ENCODE data around the gene TJP2.

TJP2 gene

GRCh38 chr9:69308206-69308931 lies 134.3 kb downstream of the TJP2 start:
- no peak for DNase-seq (ENCODE audit: low read depth, low spot score)
- no peak overlapping the region for H3K4me3 ChIP-seq (ENCODE audit: low read length)

- no peak for DNase-seq (ENCODE audit: low read depth, low spot score)
Observed at GRCh38 chr9:69313175-69313574, 139.1 kb downstream of the TJP2 start.

GRCh38 chr9:69314547-69314946 lies 140.5 kb downstream of the TJP2 start:
- no peak for DNase-seq (ENCODE audit: low read depth, low spot score)
- H3K4me3 ChIP-seq (ENCODE audit: low read length), result no peak overlapping the region

More at GRCh38 chr9:69313175-69313574, 139.1 kb downstream of the TJP2 start:
- no peak overlapping the region for H3K4me3 ChIP-seq (ENCODE audit: low read length)

DNA sequence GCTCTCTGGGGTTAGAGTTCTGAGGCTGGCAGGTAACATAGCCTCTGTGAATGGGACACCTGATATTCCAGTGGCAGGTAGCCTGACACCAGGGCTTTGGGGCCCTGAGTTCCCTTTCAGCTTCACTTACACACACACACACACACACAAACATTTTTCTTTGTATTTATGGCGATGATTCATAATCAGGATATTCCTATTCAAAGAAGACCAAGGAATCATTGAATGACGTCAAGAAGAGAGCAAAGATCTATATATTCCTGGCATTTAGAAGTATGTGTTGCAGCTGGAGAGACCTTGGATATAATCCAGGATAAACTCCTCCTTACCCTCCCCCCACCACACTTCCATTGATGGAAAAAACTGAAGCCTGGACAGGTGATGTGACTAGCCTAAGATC lies 143.0 kb downstream of the TJP2 start:
- no peak for DNase-seq (ENCODE audit: low read depth, low spot score)
- H3K4me3 ChIP-seq (ENCODE audit: low read length), result no peak overlapping the region

GRCh38 chr9:69317894-69318293 lies 143.8 kb downstream of the TJP2 start:
- H3K4me3 ChIP-seq (ENCODE audit: low read length), result no peak overlapping the region
- DNase-seq (ENCODE audit: low read depth, low spot score), result no peak

DNA sequence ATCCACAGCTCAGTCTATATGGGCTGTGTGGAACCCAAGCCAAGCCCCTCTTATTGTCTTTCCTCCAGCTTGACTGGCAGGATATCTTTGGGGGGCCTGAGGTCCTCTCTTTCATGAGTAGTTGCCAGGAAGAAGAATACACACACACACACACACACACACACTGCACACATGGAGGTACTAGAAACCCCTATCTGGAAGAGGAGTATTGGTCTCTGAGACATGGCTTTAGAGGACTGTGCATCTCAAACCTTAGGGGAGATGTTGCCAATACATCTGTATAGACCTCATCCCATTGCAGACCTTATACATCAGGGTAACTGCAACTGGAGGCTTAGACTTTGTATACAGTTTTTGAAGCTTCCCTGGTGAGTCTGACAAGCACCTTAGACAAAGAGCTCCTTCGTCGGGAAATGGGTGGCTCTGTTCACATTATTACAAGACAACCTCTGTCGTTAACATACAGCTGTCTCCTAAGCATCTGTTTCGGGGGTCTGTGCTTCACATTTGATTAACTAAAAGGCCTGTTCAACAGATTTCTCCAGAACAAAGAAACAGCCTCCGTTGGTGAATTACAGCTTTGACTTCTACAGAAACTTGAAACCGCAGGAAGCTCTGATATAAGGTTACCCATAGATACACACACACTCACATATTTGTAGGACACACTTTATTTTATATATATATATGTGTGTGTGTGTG lies 145.4 kb downstream of the TJP2 start:
- H3K4me3 ChIP-seq (ENCODE audit: low read length), result no peak overlapping the region
- DNase-seq (ENCODE audit: low read depth, low spot score), result no peak

DNA sequence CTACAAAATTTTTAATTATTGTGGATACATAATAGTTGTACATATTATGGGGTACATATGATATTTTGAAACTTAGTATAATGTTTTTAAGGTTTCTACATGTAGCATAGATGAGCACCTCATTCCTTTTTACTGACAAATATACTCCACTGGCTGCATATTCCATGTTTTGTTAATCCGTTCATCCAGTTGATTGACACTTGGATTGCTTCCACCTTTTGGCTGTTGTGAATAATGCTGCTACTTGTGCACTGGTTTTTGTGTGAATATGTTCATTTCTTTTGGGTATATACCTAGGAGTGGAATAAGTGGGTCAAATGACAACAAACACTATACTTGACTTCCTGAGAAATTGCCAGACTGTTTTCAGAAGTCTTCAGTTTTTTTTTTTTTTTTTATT lies 148.2 kb downstream of the TJP2 start:
- no peak for DNase-seq (ENCODE audit: low read depth, low spot score)
- H3K4me3 ChIP-seq (ENCODE audit: low read length), result no peak overlapping the region

DNA sequence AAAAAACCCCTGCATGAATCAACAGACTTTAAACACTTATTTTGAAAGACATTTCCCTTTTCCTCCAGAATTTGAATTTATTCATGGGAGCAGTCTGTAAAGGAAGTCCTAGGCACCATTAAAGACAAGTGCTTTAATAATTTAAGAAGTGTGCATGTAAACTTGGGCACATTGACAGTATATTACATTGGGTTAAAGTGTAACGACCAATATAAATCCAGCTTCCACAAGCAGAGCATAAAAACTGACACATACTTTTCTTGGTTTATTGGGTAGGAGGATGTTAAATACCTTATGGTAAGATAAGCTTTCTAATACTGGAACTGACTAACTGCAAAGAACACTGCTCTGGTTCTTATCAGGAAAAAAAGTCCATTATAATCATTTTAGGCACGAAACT lies 149.8 kb downstream of the TJP2 start:
- H3K4me3 ChIP-seq (ENCODE audit: low read length), result no peak overlapping the region
- DNase-seq (ENCODE audit: low read depth, low spot score), result no peak

All from Jurkat, Clone E6-1 (cell line).